RPMI8226 (cell line): ENCODE results near the gene HRCT1.

Experiments
- DNase-seq: peaks from one replicate; pipeline ENCODE4 v3.0.0-alpha.2; 2015

HRCT1 gene

GRCh38 chr9:35945341-35946018, 39.5 kb downstream of the HRCT1 start:
- DNase-seq, result peak; percentile 64

GRCh38 chr9:35948451-35948850, 42.4 kb downstream of the HRCT1 start:
- no peak for DNase-seq

- DNase-seq, result no peak
These were observed 42.9 kb downstream of the HRCT1 start for GRCh38 chr9:35948901-35949318.

GRCh38 chr9:35951736-35952135, 45.7 kb downstream of the HRCT1 start:
- no peak for DNase-seq

GRCh38 chr9:35952526-35953191, 46.7 kb downstream of the HRCT1 start:
- no peak for DNase-seq

GRCh38 chr9:35954942-35955546, 49.0 kb downstream of the HRCT1 start:
- DNase-seq, result peak; percentile 68

- no peak for DNase-seq
These were observed 50.6 kb downstream of the HRCT1 start for GRCh38 chr9:35956651-35957050.
